Left lobe of liver (tissue), 2 donors: ENCODE data around the gene LGSN. TPM values are rescaled to one million over a fixed set of nuclear protein-coding genes. Genes with fewer than 3 reads are reported as not detected.
A peak's percentile ranks its signal among the peaks of the same experiment; 100 is the strongest.
"Not testable (repeated sequence)": the region's sequence is repeated elsewhere in the genome, so short reads cannot be mapped to it uniquely, and the experiment has no call there.

Experiments
- ATAC-seq: fragments of 200-7000 bp; cut with Tn5 transposase; one replicate; pipeline ENCODE4 v1.9.1; 2020; ENCODE audit warnings: mild to moderate bottlenecking, moderate library complexity
- DNase-seq: peaks from one replicate; pipeline ENCODE4 v3.0.0-alpha.2; 2020; ENCODE audit warnings: low spot score
- total RNA-seq: library from RNA; stranded (reverse); gene quantifications from one replicate; pipeline ENCODE4 v1.2.1, GENCODE V29; 2021
- donor health status: DM: no; HTN: no; CAD: no; lungs with moderate emphysema.
- donor health status: DM: no; HTN: yes; CAD: no.

LGSN gene
- 1.0 TPM for total RNA-seq

DNA sequence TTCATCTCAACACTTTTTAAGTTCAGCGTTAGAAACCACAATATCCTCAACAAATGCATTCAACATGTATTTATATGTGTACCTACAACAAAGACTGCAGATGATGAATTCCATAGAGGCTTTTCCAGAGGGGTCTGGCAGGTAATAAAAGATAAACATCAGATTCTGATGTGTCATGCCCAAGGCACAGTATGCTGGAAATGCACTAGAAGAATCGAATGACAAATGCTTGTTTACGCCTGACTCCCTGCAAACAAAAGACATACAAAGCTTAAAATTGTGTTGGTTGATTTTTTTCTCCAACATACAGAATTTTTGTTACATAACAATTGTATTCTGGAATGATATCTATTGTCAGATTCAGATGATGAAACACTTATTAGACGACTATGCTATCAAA, at the start of gene LGSN:
TSS of gene LGSN (minus strand) at position 45 of the 400 bp plus-strand sequence. CDS start at position 5, 40 bp downstream.
- ATAC-seq (no peak), DNase-seq (no peak)

DNA sequence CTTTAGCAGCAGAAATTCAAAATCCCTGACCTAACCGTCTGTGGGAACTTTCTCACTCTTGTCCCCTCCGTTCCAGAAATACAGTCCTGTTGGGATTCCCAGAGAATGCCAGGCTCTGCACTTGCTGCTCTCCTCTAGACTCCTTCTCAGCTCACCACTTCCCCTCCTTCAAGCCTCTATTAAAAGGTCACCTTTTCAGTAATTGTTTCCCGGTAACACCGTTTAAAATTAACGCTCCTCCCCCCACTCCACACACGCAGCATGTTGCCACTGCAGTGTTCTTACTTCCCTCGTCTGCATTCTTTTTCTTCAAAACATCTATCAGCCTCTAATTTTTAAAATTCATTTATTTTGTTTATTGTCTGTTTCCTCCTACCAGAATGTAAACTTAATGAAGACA, 48.6 kb upstream of the LGSN start:
- no peak for DNase-seq
- ATAC-seq = no peak

GRCh38 chr6:63362500-63363120, 42.8 kb upstream of the LGSN start:
- not testable (repeated sequence) for DNase-seq, ATAC-seq

DNA sequence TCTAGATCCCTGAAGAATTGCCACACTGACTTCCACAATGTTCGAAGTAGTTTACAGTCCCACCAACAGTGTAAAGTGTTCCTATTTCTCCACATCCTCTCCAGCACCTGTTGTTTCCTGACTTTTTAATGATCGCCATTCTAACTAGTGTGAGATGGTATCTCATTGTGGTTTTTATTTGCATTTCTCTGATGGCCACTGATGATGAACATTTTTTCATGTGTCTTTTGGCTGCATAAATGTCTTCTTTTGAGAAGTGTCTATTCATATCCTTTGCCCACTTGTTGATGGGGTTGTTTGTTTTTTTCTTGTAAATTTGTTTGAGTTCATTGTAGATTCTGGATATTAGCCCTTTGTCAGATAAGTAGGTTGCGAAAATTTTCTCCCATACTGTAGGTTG, 37.6 kb upstream of the LGSN start:
- not testable (repeated sequence) for DNase-seq, ATAC-seq

GRCh38 chr6:63355632-63356031, 35.8 kb upstream of the LGSN start:
- DNase-seq = no peak
- peak; percentile 11 for ATAC-seq

GRCh38 chr6:63353286-63353630, 33.5 kb upstream of the LGSN start:
- DNase-seq (no peak), ATAC-seq (no peak)

GRCh38 chr6:63352544-63353285, 32.9 kb upstream of the LGSN start:
- ATAC-seq = peak; percentile 92
- DNase-seq = peak; percentile 67

- DNase-seq (no peak), ATAC-seq (peak; percentile 72)
Observed at GRCh38 chr6:63352069-63352543, 32.3 kb upstream of the LGSN start.

GRCh38 chr6:63349401-63349800, 29.6 kb upstream of the LGSN start:
- ATAC-seq = no peak
- DNase-seq = no peak

- DNase-seq (no peak), ATAC-seq (no peak)
Observed at GRCh38 chr6:63348836-63349235, 29.1 kb upstream of the LGSN start.

DNA sequence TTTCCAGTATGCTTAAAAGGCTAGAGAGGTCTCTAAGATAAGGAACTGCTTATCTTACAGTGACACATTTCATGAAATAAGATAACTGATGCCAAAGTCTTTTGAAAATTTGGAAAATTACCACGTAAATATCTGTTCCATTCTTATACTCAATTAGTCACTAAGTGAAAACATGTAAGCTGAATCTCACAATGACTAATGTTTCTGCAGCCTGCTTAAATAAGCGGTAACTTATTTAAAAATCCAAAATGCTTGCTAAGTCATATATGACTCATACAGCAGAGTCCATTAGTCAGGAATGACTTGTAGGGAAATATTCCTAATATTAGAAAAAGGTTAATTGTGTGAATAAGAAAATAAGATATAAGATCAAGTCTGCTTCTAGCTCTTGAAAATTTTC, 27.8 kb upstream of the LGSN start:
- ATAC-seq = no peak

GRCh38 chr6:63346217-63346835, 26.5 kb upstream of the LGSN start:
- ATAC-seq (no peak), DNase-seq (no peak)

More for the DNA sequence above, 27.8 kb upstream of the LGSN start:
- DNase-seq = no peak

DNA sequence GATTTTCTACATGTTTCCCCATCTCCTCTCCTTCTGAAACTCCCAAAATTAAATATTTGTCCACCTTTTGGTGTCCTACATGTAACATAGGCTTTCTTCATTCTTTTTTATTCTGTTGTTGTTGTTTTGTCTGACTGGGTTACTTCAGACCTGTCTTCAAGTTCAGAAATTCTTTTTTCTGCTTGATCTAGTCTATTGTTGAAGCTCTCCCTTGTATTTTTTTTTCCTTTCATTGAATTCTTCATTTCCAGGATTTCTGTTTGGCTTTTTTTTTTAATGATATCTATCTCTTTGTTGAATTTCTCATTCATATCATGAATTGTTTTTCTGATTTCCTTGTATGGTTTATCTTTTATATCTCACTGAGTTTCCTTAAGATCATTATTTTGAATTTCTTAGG, 20.6 kb upstream of the LGSN start:
- DNase-seq (no peak), ATAC-seq (no peak)

DNA sequence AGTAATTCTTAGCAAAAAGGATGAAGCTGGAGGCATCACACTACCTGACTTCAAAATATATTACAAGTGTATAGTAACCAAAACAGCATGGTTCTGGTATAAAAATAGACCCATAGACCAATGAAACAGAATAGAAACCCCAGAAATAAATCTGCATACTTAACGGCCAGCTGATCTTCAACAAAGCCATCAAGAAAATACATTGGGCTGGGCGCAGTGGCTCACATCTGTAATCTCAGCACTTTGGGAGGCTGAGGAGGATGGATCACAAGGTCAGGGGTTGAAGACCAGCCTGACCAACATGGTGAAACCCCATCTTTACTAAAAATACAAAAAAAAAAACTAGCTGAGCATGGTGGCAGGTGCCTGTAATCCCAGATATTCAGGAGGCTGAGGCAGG, 14.9 kb upstream of the LGSN start:
- not testable (repeated sequence) for DNase-seq, ATAC-seq

DNA sequence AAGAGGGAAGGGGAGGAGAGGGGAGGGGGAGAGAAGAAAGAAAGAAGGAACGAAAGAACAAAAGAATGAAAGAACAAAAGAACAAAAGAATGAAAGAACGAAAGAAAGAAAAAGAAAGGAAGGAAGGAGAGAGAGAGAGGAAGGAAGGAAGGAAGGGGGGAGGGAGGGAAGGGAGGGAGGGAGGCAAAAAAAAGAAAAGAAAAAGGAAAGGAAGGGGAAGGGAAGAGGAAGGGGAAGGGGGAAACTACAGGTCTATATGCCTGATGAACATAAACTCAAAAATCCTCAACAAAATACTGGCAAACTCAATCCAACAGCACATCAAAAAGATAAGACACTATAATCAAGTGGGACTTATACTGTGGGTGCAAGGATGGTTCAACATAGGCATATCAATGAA, 13.7 kb upstream of the LGSN start:
- DNase-seq = no peak
- ATAC-seq = no peak

- not testable (repeated sequence) for ATAC-seq, DNase-seq
Observed at GRCh38 chr6:63326630-63327029, 6.8 kb upstream of the LGSN start.

DNA sequence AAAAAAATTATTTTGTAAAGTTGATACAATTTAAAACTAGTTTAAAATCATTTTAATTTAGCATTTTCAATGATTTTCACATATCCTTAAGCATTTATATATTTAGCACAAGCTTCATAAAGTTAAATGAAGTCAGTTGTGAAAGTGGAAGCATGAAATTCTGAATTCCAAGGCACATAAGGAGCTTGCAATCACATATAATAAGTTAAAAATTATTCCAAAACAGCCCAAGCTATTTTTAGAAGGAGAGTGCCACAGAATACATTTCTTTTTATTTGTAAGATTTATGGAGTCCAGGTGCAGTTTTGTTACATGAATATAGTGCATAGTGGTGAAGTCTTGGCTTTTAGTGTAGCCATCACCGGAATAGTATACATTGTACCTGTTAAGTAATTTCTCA, 3.2 kb upstream of the LGSN start:
- ATAC-seq (no peak), DNase-seq (no peak)

DNA sequence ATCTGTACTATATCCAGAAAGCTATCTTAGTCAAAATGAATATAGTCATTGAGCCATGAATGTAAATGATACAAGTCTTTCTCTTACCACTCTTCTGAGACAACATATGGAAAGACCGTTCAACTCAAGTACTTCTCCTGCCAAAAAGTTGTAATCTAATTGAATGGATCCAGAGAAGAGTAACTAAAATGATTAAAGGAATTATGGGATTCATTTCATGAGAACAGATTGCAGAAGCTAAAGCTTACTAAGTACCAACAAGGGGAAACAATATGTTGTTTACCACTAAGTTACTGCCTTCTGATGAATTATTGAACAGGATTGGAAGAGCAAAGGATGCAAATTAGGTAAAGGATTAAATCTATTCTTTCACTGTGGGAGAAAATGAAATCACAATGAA, 2.0 kb upstream of the LGSN start:
- DNase-seq (no peak), ATAC-seq (no peak)

- DNase-seq = no peak
- no peak for ATAC-seq
Observed at GRCh38 chr6:63317641-63318040, 2.1 kb downstream of the LGSN start.

GRCh38 chr6:63316113-63316512, 3.7 kb downstream of the LGSN start:
- ATAC-seq = no peak
- no peak for DNase-seq

DNA sequence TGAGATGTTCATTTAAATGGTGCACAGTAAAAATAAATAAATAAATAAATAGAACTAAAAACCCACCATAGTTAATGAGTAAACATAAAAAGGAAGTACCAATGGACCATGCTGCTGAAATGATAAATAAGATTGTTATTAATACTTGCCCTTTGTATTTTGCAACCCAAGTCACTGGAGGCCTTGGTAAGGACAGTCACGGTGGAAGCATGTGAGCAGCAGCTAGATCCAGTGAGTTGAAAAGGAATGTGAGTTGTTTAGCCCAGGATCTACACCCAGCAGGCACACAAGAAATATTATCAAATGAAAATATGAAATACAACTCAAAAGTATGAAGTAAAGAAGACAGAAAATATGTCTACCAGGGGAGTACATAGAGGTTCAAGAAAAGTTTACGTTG, 6.7 kb downstream of the LGSN start:
- DNase-seq (no peak), ATAC-seq (no peak)
